GM19193 (cell line): ENCODE data around the gene ZNF598.

Source experiments
- POLR2A ChIP-seq: IDR thresholded peaks from 4 replicates; pipeline ENCODE4 v1.6.1; 2011; ENCODE audit not compliant: insufficient read depth, insufficient read length; ENCODE audit errors: extremely low read depth

The ZNF598 gene

GRCh38 chr16:1997494-1998359, 11.9 kb downstream of the ZNF598 start:
- TF ChIP-seq POLR2A, result no peak

GRCh38 chr16:1993731-1994131, 15.9 kb downstream of the ZNF598 start:
- no peak for TF ChIP-seq POLR2A

GRCh38 chr16:1992704-1993317, 16.8 kb downstream of the ZNF598 start:
- TF ChIP-seq POLR2A, result no peak

DNA sequence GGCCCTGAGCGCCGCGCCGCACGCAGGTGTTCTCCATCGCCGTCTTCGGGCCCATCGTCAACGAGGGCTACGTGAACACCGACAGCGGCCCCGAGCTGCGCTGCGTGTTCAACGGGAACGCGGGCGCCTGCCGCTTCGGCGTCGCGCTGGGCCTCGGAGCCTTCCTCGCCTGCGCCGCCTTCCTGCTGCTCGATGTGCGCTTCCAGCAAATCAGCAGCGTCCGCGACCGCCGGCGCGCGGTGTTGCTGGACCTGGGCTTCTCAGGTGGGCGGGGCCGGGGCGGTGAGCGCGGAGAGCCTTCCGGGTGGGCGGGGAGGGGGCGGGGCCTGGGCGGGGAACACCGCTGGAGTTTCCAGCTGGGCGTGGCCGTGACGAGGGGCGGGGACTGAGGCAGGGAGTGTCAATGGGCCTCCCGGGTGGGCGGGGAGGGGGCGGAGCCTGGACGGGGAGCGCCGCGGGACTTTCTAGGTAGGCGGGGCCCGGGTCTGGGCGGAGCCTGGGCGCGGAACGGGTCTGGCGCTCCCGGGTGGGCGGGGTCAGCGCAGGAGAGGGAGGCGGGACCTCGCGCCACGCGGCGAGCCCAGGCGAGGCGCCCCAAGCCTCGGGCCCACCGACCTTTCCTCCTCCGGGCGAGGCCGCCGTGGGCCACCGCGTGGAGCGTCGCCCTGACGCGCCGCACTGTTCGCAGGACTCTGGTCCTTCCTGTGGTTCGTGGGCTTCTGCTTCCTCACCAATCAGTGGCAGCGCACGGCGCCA, 17.5 kb downstream of the ZNF598 start:
- peak; percentile 64 for TF ChIP-seq POLR2A

DNA sequence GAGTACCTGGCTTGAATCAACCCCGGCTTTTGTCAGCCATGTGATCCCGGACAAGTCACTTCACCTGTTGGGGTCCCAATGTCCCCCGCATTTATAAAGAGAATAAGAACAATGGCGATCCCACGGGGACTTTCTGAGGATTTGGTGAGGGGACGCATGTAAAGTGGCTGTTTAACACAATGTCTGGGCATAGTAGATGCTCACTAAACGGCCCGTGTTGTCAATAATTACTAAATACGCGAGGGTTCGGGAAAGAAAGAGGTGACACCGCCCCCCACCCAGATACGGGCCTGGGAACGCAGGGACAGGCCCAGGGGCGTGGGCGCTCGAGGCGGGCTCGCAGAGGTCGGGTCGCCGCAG, 18.1 kb downstream of the ZNF598 start:
- no peak for TF ChIP-seq POLR2A

DNA sequence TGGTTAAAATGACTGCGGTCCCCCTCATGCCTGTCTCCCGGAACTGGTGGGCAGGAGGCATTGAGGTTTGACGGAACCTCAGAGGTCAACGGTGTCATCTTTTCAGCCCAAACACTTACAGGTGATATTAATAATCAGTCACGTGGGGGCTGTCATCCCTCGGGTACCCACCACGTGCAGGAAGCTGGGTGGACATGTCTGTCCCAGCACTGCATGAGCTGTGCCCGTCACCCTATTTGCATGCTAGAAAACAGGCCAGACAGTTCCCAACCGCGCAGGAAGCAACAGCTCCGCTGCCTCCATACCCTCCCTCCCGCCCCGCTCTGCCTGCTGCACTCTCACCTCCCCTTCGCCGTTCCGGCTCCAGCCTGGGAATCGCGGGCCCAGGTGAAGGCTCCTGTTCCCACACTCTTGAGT, 18.5 kb downstream of the ZNF598 start:
- peak; percentile 21 for TF ChIP-seq POLR2A

GRCh38 chr16:1990351-1991134, 19.1 kb downstream of the ZNF598 start:
- TF ChIP-seq POLR2A, result no peak

DNA sequence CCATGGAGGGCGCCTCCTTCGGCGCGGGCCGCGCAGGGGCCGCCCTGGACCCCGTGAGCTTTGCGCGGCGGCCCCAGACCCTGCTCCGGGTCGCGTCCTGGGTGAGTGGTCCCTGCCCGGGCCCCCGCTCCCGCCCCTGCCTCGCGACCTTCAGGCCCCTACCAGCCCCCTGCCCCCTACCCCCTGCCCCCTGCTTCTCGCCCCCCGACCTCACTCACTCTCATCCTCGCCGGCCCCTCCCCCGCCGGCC, 19.6 kb downstream of the ZNF598 start:
- no peak for TF ChIP-seq POLR2A

DNA sequence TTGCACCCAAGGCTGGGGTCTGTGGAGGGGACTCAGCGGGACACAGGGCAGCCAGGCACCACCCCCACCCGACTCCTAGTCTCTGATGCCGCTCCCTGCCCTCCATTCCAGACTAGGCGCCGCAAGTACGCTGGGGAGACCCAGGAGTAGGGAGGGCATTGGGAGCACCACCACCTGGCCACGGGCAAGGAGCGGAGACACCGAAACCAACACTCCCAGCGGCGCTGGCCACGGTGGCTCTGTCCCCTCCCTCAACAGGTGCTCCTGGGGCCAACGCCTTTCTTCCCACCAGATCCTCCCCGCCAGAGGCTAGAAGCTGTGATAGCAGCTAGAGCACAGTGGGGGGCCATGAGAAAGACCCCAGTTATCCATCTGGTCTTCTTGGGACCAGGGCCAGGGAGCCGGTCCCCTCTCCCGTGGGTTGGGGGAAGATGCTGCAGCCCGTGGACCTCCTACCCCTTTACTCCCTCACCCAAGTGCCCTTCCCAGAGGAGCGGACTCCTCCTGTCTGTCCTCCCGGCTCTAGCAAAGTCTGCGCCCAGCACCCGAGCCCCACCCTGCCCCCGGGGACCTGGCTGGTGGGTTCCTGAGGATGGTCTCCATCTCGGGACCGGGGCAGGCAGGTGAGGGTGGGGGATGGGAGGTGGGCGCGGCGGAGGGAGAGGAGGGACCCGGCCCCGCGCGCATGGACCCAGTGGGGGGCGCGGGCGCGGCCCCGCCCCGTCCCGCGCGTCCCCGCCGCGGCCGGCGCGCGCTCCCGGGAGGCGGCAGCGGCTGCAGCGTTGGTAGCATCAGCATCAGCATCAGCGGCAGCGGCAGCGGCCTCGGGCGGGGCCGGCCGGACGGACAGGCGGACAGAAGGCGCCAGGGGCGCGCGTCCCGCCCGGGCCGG, 20.2 kb downstream of the ZNF598 start, which contains the start of gene SYNGR3:
Gene SYNGR3, plus strand, starts transcription at position 762 of the 892 bp plus-strand sequence. CDS start 133 bp downstream, outside the sequence.
- no peak for TF ChIP-seq POLR2A

- no peak for TF ChIP-seq POLR2A
Observed at GRCh38 chr16:1987198-1987597, 22.4 kb downstream of the ZNF598 start.

DNA sequence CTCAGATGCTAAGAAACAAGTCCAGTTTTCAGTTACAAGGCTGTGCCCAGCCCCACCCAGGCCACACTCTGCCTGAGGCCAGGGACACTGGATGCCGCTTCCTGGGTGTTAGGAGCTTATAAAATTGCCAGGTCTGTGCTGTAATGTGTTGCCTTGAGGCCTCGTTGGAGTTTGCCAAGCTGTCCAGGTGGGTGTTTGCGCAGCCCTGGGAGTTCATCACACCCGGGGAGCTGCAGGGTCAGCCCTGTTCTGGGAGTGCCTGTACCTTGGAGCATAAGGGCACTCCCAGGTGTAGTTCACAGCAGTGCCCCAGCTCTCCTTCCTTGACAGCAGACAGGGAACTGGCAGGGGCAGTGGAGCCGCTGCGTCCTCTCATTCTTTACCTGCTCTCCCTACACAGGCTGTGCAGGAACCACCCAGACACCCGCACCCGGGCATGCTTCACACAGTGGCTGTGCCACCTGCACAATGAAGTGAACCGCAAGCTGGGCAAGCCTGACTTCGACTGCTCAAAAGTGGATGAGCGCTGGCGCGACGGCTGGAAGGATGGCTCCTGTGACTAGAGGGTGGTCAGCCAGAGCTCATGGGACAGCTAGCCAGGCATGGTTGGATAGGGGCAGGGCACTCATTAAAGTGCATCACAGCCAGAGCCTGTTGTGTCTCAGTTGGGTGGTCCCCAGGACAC, 24.0 kb downstream of the ZNF598 start:
- no peak for TF ChIP-seq POLR2A

DNA sequence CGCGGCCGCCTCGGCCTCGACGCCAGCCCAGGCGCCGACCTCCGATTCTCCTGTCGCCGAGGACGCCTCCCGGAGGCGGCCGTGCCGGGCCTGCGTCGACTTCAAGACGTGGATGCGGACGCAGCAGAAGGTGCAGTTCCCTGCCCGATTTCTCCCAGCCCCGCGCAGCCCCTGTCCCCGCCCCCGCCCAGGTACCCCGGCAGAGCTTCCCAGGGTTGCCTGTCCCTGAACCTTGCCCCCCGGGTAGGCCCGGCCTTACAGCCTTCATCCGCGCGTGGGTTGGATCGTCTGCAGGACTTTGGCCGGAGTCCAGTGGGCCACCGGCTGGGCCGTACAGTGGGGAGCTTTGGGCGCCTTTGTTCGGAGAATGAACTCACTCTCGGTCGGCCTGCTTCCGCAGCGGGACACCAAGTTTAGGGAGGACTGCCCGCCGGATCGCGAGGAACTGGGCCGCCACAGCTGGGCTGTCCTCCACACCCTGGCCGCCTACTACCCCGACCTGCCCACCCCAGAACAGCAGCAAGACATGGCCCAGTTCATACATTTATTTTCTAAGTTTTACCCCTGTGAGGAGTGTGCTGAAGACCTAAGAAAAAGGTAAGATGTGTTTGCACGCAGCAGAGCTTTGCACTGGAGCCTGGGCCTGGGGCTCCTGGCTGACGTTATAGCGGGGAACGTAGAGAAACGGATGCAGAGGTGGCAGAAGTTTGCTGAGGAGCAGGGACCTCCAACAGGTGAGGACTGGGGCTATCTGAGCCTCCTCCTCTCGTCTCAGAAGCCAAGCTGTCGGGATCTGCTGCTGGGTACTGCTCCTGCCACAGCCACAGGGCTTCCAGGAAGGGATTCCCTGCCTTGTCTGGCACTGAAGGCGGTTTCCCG, 25.0 kb downstream of the ZNF598 start:
- no peak for TF ChIP-seq POLR2A
